Cerebellar nuclear complex (tissue), 1 donor: ENCODE results near the gene PTPN6.

Experiments used
- DNase-seq, 2 experiments: peaks; one replicate each; lab custom pipeline; 2025; lab: John Stamatoyannopoulos, UW

The PTPN6 gene

DNA sequence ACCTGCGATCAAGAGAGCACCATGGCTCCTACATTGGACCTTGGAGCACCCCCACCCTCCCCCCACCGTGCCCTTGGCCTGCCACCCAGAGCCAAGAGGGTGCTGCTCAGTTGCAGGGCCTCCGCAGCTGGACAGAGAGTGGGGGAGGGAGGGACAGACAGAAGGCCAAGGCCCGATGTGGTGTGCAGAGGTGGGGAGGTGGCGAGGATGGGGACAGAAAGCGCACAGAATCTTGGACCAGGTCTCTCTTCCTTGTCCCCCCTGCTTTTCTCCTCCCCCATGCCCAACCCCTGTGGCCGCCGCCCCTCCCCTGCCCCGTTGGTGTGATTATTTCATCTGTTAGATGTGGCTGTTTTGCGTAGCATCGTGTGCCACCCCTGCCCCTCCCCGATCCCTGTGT lies 9.4 kb upstream of the PTPN6 start:
- DNase-seq: no peak

DNA sequence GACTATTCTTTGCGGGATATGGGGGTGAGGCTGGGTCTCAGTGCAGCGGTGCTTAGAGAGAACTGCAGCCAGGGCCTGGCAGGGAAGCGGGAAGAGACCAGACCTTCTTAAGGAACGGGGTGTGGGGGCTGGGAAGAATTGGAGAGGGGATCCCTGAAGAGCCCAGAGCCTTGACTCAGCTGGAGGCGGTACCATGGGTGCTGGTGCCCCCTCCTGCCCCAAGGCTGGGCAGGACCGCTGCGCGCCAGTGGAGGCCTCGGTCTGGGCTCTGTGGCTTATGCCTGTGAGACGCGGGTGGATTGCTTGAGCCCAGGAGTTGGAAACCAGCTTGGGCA lies 8.9 kb upstream of the PTPN6 start:
- DNase-seq: no peak

DNA sequence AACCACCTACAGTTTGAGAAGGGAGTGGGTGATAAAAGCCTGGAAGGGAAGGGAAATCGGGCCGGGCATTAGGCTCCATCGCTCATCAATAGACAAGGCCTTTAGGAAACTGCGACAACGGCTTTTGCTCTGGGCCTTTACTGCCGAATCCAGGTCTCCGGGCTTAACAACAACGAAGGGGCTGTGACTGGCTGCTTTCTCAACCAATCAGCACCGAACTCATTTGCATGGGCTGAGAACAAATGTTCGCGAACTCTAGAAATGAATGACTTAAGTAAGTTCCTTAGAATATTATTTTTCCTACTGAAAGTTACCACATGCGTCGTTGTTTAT lies 7.8 kb upstream of the PTPN6 start:
- DNase-seq: peak; percentile 65 to 81

DNA sequence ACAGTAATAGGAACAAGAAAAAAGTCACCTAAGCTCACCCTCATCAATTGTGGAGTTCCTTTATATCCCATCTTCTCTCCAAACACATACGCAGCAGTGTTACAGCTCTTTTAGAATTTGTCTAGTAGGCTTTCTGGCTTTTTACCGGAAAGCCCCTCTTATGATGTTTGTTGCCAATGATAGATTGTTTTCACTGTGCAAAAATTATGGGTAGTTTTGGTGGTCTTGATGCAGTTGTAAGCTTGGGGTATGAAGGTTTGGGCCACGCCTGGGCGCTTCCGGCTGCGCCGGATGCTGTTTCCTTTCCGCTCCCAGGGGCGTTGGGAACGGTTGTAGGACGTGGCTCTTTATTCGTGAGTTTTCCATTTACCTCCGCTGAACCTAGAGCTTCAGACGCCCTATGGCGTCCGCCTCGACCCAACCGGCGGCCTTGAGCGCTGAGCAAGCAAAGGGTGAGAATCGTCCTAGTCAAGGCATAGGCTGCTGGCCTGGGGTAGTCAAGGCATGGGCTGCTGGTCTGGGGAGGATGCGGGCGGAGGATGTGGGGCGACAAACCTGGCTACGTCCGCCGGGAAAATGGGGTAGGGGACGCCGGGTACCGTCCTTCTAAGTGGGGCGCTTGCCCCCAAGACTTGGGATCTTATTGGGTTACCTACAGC lies 7.3 kb upstream of the PTPN6 start, which contains the start of the genes C12orf57 and RNU7-1:
TSS of gene C12orf57 (plus strand) at position 301 of the 659 bp plus-strand sequence. CDS start at position 401, 100 bp downstream.
TSS of gene RNU7-1 (plus strand) at position 95 of the 659 bp plus-strand sequence.
- peak; percentile 65 to 81 for DNase-seq

DNA sequence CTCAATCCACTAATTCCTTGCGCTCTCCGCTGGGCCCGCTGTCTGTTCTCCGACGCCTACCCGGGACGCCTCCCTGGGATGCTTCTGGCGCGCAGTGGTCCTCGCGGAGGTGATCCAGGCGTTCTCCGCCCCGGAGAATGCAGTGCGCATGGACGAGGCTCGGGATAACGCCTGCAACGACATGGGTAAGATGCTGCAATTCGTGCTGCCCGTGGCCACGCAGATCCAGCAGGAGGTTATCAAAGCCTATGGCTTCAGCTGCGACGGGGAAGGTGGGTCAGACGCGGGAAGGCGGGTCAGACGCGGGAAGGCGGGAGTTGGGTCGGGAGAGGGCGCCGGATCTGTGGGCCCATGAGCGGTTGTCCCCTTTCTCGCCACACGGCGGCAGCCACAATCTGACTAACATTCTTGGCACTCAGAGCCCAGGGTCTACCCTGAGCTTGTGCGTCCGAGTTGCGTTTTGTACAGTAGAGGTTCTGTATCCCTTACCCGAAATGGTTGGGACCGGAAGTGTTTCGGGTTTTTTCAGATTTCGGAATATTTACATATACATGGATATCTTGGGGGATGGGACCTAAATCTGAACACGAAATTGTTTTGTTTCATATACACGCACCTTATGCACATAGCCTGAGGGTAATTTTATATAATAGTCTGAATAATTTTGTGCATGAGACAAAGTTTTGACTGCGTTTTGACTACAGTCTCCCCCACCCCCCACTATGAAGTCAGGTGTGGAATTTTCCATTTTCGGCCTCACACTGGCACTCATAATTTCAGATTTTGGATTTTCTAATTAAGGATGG lies 6.6 kb upstream of the PTPN6 start:
- peak; percentile 41 to 80 for DNase-seq

DNA sequence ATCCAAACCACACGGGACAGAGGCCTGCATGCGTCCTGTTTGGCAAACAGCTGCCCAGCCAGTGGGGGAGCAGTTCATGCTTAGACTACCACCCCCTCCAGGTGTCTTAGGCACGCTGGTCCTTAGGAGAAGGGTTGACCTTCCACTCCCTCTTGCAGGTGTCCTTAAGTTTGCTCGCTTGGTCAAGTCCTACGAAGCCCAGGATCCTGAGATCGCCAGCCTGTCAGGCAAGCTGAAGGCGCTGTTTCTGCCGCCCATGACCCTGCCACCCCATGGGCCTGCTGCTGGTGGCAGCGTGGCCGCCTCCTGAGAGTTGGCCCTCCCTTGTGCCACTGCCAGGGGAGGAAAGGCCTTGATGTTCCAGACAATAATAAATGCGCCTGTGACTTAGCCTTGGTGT lies 5.5 kb upstream of the PTPN6 start:
- no peak for DNase-seq

DNA sequence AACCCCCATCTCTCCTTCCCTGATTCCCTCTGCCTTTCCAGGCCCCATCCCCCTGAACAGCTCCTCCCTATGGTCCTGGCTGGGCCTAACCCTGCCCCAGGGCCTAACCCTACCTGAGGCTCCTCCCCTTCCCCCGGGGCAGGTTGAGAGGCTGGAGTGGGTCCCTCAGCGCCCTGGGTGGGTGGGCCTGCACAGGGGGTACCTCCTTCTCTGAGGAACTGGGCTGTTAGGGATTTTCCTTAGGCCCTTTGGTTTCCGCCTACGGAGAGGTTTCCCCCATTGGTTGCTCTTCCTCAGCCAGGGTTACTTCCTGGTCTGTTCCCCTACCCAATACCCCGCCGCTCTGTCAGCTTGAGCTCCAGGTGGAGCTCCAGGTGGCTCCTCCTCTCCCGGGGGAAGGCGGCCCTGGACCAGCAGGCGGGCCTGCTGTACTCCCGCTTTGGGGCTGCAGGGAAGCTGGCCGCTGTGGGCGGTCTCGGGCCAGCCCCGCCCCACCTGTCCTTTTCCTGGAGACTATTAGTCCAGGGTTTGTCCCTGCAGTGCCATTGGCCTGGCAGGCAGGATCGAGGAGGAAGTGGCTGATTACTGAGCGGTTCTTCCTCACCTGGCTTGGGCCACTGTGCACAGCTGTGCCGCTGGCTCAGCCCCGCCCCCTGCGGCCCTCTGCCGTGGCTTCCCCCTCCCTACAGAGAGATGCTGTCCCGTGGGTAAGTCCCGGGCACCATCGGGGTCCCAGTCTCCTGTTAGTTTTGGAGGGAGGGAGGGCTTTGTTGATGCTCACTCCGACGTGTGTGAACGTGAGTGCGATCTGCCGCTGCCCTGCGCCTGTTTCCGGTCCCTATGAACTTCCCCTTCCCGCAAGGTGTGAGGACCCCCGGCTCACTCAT lies 4.9 kb upstream of the PTPN6 start:
- no peak for DNase-seq

DNA sequence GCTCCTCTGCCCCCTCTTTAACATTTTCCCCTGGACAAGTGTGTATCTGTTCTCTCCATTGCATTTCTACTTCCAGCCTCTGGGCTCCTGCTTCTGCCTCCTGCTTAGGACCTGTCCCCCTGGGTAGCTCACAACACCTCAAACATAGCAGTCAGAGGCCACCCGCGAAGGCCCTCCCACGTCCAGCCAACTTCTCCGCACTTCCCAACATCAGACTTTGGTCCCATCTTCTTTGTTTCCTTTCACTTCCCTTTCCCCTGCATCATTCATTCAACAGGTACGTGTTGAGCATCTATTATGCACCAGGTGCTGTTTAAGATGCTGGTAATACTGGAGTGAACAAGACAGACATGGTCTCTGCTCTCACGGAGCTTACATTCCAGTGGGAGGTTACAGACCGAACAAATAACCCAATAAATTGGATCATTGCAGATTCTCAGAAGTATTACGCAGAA lies 4.2 kb upstream of the PTPN6 start:
- no peak for DNase-seq

DNA sequence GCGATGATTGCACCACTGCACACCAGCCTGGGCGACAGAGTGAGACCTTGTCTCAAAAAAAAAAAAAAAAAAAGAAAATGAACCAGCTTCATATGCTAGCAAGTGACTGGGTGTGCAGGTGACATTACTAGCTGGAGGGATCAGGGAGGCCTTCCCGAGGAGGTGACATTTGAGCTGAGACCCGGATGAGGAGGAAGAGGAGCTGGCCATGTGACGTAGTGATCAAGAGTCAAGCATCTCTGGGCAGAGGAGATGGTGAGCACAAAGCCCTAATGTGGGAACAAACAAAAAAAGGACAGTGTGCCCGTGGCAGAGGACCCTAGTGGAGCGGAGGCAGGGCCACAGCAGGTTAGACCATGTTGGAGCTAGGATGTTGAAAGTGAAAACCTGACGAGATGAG lies 3.5 kb upstream of the PTPN6 start:
- DNase-seq: no peak

DNA sequence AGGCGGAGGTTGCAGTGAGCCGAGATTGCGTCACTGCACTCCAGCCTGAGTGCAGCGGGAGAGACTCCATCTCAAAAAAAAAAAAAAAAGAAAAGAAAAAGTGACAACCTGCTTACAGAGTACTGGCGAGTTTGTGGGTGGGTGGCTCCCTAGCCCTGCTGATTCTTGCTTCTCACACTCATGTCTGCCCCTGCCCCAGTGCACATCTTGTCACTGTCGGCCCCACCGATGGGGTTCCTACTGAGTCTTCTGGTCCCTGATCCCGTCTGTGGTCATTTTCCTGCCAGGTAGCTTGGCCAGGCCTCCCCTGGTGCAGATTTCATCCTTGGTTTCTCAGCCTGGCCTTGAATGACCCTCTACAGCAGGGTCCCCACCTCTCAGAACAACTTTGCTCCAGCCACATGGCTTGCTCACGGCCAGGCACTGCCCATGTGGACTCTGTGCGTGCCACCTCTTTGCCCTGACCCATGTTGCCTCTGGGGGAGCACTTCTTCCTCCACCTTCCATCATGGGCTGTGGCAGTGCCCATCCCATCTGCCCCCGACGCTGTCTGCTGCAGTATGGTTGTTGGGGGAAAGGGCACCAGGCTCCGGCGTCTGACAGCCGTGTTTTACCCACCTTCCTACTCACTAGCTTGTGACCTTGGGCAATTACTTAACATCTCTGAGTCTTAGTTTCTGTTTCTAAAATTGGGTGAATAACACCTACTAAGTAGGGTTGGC lies 2.1 kb upstream of the PTPN6 start:
- no peak for DNase-seq

DNA sequence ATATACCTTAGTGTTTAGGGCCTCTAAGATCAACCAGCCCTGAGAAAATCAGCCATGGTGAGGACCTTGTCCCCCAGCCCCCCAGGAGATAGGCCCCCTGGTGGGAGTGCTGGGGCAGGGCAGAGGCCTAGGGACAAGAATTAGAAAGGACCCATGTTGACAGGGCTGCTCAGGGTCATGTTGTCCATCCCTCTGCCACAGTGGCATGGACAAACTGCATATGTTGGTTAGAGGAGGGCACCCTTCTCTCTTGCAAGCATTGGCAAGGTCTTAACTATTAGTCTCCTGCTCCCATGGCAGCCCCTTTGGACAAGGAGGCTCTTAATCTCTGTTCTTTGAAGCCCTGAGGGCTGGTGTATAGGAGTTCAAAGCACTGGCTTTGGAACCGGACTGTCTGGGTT lies 755 bp upstream of the PTPN6 start:
- DNase-seq: no peak

DNA sequence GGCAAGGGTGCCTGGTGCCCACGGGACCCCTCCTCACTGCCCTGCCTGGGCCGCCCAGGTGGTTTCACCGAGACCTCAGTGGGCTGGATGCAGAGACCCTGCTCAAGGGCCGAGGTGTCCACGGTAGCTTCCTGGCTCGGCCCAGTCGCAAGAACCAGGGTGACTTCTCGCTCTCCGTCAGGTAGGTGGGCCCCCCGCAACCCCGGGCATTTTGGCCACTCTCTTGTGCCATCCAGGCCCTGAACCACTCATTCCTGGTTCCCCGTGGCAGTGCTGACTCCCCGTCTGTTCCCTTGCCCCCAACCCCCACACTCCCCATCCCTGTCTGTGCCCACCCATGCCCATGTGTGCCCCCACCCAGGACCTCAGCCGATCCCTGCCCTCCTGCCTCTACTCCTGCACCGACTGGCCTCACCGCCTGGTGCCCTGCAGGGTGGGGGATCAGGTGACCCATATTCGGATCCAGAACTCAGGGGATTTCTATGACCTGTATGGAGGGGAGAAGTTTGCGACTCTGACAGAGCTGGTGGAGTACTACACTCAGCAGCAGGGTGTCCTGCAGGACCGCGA lies 480 bp downstream of the PTPN6 start:
- no peak for DNase-seq

DNA sequence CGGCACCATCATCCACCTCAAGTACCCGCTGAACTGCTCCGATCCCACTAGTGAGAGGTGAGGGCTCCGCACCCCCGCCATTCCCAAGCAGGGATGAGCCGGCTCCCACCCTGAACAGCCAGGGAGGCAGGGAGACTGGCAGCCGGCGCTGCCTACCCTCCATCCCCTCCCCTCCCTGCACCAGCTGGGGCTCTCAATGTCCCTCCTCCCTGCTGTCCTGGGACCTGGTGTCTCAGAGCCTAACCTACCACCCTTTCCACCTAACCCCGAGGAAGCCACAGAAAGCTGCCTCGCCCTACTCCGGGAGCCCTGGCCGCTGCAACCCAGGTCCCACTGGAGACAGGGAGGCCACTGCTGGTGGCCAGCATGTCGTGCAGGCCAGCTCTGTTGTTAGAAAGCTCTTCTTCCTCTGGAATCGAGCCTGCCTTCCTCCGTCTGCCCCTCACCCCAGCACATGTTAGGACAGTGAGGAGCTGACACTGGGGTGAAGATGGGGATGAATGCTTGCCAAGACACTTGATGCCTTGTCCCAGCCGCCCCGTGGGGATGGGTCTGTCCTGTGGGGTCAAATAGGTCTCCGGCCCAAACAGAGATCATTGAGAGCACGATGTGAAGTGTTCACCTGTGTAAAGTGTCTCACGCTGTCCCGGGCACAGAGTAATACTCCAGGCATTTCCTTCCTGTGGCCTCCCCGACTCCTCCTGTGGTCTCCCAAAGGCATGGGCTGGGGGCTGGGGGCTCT lies 1.1 kb downstream of the PTPN6 start:
- DNase-seq: no peak

DNA sequence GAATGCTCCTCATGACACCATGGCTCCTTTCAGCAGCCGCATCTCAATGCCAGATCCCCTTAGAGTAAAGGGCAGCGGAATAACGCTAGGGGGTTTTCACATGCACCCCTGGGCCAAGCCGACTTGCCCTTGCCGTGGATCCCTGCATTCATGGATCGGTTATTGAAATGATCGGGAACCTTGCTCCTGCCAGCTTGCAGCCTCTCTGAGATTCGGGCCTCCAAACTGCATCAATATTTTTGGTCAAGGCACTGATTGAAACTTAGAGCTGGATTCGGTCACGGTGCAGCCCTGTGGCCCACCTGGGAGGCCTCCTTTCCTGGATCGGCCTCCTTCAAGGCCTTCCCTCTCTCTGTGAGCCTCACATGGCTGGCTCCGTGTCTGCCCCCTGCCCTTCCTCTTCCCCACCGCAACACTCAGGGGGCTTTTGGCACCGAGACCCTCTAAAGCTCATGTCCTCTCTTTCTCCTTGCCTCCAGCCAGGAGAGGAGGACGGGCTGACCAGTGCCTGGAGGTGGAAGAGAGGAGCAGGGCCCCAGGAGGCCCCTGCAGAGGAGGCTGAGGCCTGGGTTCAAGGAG lies 1.8 kb downstream of the PTPN6 start:
- DNase-seq: no peak

DNA sequence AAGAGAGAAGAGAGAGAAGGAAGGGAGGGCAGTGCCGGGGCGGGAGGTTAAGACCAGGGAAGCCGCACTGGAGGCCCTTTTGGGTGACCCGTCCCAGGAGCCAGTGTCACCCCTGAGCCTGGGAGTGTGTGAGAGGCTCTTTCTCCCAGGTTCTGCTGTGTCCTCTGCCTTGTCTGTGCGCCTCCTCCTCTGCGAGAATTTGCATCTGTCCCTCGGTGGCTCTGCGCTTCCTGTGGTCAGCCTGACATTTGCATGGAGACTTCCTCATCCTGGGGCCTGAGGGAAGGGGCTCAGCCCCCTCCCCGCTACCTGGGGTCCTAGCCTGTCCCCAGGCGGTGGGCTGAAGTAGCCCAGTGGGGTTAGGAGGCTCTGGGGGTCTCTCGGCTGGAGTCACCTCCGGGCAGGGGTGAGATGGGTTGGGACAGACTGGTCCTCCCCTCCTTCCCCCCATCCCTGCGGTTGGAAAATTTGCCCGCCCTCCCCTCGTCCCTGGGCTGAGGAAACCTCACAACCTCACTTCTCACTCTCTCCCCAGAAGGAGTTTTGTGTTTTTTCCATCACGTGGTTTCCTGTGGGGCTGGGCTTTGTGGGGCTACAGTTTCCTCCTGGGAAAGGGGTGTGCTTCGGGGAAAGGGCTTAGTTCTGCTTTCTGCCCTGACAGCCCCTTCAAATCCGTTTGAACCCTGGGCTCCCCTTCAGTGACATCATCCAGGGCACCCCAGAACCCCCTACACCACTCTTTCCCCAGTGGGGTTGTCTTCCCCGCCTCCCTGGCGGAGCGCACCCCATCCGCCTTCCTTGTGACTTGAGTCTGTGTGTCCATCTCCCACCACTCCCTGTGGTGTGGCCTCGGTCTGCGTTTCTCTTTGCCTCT lies 2.5 kb downstream of the PTPN6 start:
- no peak for DNase-seq

DNA sequence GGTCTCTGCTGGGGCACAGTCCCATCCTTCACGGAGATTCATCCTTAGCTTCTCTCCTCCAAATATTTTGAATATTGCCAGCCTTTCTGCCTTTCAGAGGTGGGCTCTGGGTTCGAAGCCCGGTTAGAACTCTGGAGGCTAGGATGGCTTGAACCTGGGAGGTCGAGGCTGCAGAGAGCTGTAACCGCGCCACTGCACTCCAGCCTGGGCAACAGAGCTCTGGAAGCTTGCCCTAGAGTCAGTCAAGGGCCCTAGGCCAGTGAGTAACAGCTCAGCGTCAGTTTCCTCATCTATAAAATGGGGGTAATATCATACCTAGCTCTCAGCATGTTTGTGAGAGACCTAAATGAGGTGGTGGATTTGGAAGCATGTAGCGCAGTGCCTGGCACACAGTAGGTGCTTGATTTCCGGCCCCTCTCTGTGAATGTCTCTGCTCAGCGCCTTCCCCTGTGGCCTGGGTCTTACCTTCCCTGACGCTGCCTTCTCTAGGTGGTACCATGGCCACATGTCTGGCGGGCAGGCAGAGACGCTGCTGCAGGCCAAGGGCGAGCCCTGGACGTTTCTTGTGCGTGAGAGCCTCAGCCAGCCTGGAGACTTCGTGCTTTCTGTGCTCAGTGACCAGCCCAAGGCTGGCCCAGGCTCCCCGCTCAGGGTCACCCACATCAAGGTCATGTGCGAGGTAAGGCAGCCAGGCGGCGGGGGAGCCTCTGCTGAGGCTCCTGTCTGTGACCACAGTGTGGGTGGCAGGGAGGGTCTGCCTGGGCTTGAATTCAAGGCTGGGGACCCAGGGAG lies 3.4 kb downstream of the PTPN6 start:
- no peak for DNase-seq

DNA sequence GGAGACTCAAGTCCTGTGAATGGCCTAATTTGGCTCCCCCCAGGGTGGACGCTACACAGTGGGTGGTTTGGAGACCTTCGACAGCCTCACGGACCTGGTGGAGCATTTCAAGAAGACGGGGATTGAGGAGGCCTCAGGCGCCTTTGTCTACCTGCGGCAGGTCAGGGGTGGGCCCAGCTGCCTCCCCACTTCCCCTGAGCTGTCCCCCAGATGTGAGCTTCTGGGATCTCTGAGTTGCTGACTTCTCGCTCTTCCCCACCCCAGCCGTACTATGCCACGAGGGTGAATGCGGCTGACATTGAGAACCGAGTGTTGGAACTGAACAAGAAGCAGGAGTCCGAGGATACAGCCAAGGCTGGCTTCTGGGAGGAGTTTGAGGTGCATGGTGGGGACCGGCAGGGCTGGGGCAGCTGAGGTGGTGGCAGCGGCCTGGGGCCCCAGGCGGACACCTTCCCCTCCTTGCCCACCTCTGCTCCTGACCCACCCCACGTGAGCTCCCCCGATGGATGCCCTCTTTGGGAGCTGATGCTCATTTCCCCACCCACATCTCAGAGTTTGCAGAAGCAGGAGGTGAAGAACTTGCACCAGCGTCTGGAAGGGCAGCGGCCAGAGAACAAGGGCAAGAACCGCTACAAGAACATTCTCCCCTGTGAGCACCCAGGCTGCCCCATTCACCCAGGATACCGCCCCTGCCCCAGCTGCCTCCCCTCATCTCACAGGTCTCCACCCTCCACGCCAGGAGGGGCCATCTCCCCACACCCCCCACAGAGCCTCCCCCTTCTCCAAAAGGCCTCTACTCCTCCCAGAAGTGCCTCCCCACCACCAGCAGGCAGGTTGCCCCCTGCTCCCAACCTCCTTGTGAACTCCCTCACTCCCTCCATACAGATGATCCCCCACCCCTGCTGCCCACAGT lies 4.2 kb downstream of the PTPN6 start:
- no peak for DNase-seq
